GM19467 (cell line): ENCODE results near the gene NPAS4.

Experiments
- ATAC-seq: cut with Tn5 transposase; IDR thresholded peaks from one replicate; pipeline ENCODE4 v1.9.1; 2021; ENCODE audit warnings: mild to moderate bottlenecking, moderate library complexity; ENCODE audit not compliant: unreplicated experiment

Gene NPAS4

GRCh38 chr11:66475349-66476172, 54.7 kb downstream of the NPAS4 start:
- ATAC-seq, result no peak
